Measurements from ENCODE around the gene ISCU. TPM values are rescaled to one million over a fixed set of nuclear protein-coding genes. Genes with fewer than 3 reads are reported as not detected.
"Not testable (repeated sequence)": the region's sequence is repeated elsewhere in the genome, so short reads cannot be mapped to it uniquely, and the experiment has no call there.

Gene ISCU
- total RNA-seq, 2 experiments from 2014 or later, result 103 to 105 TPM

- no peak for DNase-seq
- Mint-ChIP-seq H3K27me3 (ENCODE audit: low read depth) (no peaks in the 10 kb centered on the region), H3K36me3 (ENCODE audit: low read depth) (peaks cover 4% of the 10 kb centered on the region), H3K9me3 (peaks cover 14% of the 10 kb centered on the region), H3K27ac (no peak overlapping the region), H3K4me1 (ENCODE audit: low read depth) (peaks cover 27% of the 10 kb centered on the region), H3K4me3 (no peak overlapping the region)
- intact Hi-C loops (cut with micrococcal nuclease), result loop anchor here (1.0 kb wide), 1 partner anchor 51 kb away; no protein-coding TSS in a partner anchor
- CTCF ChIA-PET, result interaction anchor here (0.6 to 9.1 kb wide), 5 partner anchors 8 to 138 kb away, joined by 3 to 306 read pairs (median 4); no protein-coding TSS in a partner anchor
Measured at GRCh38 chr12:108612788-108613282, 50.4 kb downstream of the ISCU start.

GRCh38 chr12:108613548-108613947 lies 51.2 kb downstream of the ISCU start:
- Mint-ChIP-seq H3K4me3 (no peak overlapping the region), H3K27ac (no peak overlapping the region), H3K4me1 (ENCODE audit: low read depth) (peaks cover 34% of the 10 kb centered on the region), H3K36me3 (ENCODE audit: low read depth) (peaks cover 4% of the 10 kb centered on the region), H3K9me3 (peaks cover 14% of the 10 kb centered on the region), H3K27me3 (ENCODE audit: low read depth) (no peaks in the 10 kb centered on the region)
- DNase-seq, result no peak
- intact Hi-C loops (cut with micrococcal nuclease), result no loop called here
- CTCF ChIA-PET, result interaction anchor here (0.9 to 9.1 kb wide), 3 partner anchors 9 to 45 kb away, joined by 3 to 306 read pairs (median 4); no protein-coding TSS in a partner anchor

GRCh38 chr12:108614041-108614440 lies 51.6 kb downstream of the ISCU start:
- Mint-ChIP-seq H3K4me1 (ENCODE audit: low read depth) (peaks cover 36% of the 10 kb centered on the region), H3K4me3 (no peak overlapping the region), H3K27ac (no peak overlapping the region), H3K9me3 (peaks cover 14% of the 10 kb centered on the region), H3K27me3 (ENCODE audit: low read depth) (no peaks in the 10 kb centered on the region), H3K36me3 (ENCODE audit: low read depth) (peaks cover 4% of the 10 kb centered on the region)
- DNase-seq, result no peak
- CTCF ChIA-PET, result interaction anchor here (1.5 to 9.1 kb wide), 2 partner anchors 20 to 45 kb away, joined by 4 to 306 read pairs; no protein-coding TSS in a partner anchor
- intact Hi-C loops (cut with micrococcal nuclease), result no loop called here

- Mint-ChIP-seq H3K36me3 (ENCODE audit: low read depth) (peaks cover 4% of the 10 kb centered on the region), H3K9me3 (peaks cover 14% of the 10 kb centered on the region), H3K27ac (no peak overlapping the region), H3K4me1 (ENCODE audit: low read depth) (peaks cover 36% of the 10 kb centered on the region), H3K27me3 (ENCODE audit: low read depth) (no peaks in the 10 kb centered on the region), H3K4me3 (no peak overlapping the region)
- intact Hi-C loops (cut with micrococcal nuclease), result loop anchor here (5.0 kb wide), 4 partner anchors 188 to 927 kb away; partner anchors contain the start of gene PWP1
- no peak for DNase-seq
- CTCF ChIA-PET, result interaction anchor here (4.2 to 9.1 kb wide), 3 partner anchors 14 to 46 kb away, joined by 63 to 306 read pairs (median 77); partner anchors contain the start of gene SELPLG
Measured at GRCh38 chr12:108614639-108615038, 52.2 kb downstream of the ISCU start.

GRCh38 chr12:108615918-108616317 lies 53.5 kb downstream of the ISCU start:
- intact Hi-C loops (cut with micrococcal nuclease), result loop anchor here (5.0 kb wide), 4 partner anchors 186 to 929 kb away; partner anchors contain the start of gene PWP1
- no peak for DNase-seq
- Mint-ChIP-seq H3K4me1 (ENCODE audit: low read depth) (peaks cover 36% of the 10 kb centered on the region), H3K36me3 (ENCODE audit: low read depth) (peaks cover 4% of the 10 kb centered on the region), H3K27ac (no peak overlapping the region), H3K9me3 (peaks cover 14% of the 10 kb centered on the region), H3K4me3 (no peak overlapping the region), H3K27me3 (ENCODE audit: low read depth) (no peaks in the 10 kb centered on the region)
- CTCF ChIA-PET, result interaction anchor here (0.9 to 9.1 kb wide), 9 partner anchors 13 to 188 kb away, joined by 3 to 306 read pairs (median 10); partner anchors contain the start of genes ISCU, SART3 and SELPLG

- peak overlapping the region; percentile 88 for H3K27ac Mint-ChIP-seq
- no peak overlapping the region for H3K4me3 Mint-ChIP-seq
- peaks cover 14% of the 10 kb centered on the region for H3K9me3 Mint-ChIP-seq
- H3K4me1 Mint-ChIP-seq (ENCODE audit: low read depth), result peaks cover 40% of the 10 kb centered on the region
- H3K36me3 Mint-ChIP-seq (ENCODE audit: low read depth), result peaks cover 8% of the 10 kb centered on the region
- H3K27me3 Mint-ChIP-seq (ENCODE audit: low read depth), result no peaks in the 10 kb centered on the region
- CTCF ChIA-PET, result interaction anchor here (0.9 to 9.1 kb wide), 11 partner anchors 12 to 67 kb away, joined by 3 to 306 read pairs (median 10); partner anchors contain the start of genes ISCU, SART3 and SELPLG
- DNase-seq, result no peak
- intact Hi-C loops (cut with micrococcal nuclease), result loop anchor here (5.0 kb wide), 4 partner anchors 186 to 929 kb away; partner anchors contain the start of gene PWP1
Measured at GRCh38 chr12:108616359-108616758, 54.0 kb downstream of the ISCU start.

- CTCF ChIA-PET, result interaction anchor here (0.6 to 9.1 kb wide), 40 partner anchors 8 to 1653 kb away, joined by 3 to 306 read pairs (median 4); partner anchors contain the start of genes ISCU, SART3 and SELPLG
- H3K36me3 Mint-ChIP-seq (ENCODE audit: low read depth), result peaks cover 12% of the 10 kb centered on the region
- intact Hi-C loops (cut with micrococcal nuclease), result loop anchor here (1.0 to 5.0 kb wide), 10 partner anchors 11 to 930 kb away; partner anchors contain the start of genes ALKBH2, FICD, PWP1 and SELPLG
Measured at GRCh38 chr12:108616941-108617858, 54.8 kb downstream of the ISCU start.

GRCh38 chr12:108618079-108618952 lies 55.9 kb downstream of the ISCU start:
- CTCF ChIA-PET, result interaction anchor here (0.6 to 9.1 kb wide), 40 partner anchors 9 to 1652 kb away, joined by 3 to 306 read pairs (median 4); partner anchors contain the start of genes ISCU, SART3 and SELPLG
- Mint-ChIP-seq H3K9me3 (peaks cover 14% of the 10 kb centered on the region), H3K4me1 (ENCODE audit: low read depth) (peaks cover 36% of the 10 kb centered on the region), H3K27ac (peak overlapping the region; percentile 20), H3K4me3 (no peak overlapping the region), H3K36me3 (ENCODE audit: low read depth) (peaks cover 18% of the 10 kb centered on the region), H3K27me3 (ENCODE audit: low read depth) (no peaks in the 10 kb centered on the region)
- intact Hi-C loops (cut with micrococcal nuclease), result loop anchor here (1.0 to 5.0 kb wide), 7 partner anchors 28 to 931 kb away; partner anchors contain the start of gene PWP1
- peak; percentile 81 for DNase-seq

More at GRCh38 chr12:108616941-108617858, 54.8 kb downstream of the ISCU start:
- peak; percentile 92 for DNase-seq
- no peaks in the 10 kb centered on the region for H3K27me3 Mint-ChIP-seq (ENCODE audit: low read depth)
- H3K9me3 Mint-ChIP-seq, result peaks cover 14% of the 10 kb centered on the region
- peak overlapping the region; percentile 88 for H3K27ac Mint-ChIP-seq
- no peak overlapping the region for H3K4me3 Mint-ChIP-seq
- peaks cover 34% of the 10 kb centered on the region for H3K4me1 Mint-ChIP-seq (ENCODE audit: low read depth)

GRCh38 chr12:108618953-108619274 lies 56.5 kb downstream of the ISCU start:
- not testable (repeated sequence) for H3K4me3 Mint-ChIP-seq
- CTCF ChIA-PET, result interaction anchor here (0.6 to 9.1 kb wide), 15 partner anchors 10 to 239 kb away, joined by 3 to 306 read pairs (median 9); partner anchors contain the start of genes ISCU, SART3 and SELPLG

More at GRCh38 chr12:108618953-108619274, 56.5 kb downstream of the ISCU start:
- not testable (repeated sequence) for DNase-seq; H3K27ac Mint-ChIP-seq; H3K27me3 Mint-ChIP-seq (ENCODE audit: low read depth)
- intact Hi-C loops (cut with micrococcal nuclease), result loop anchor here (1.0 to 5.0 kb wide), 7 partner anchors 28 to 932 kb away; partner anchors contain the start of gene PWP1
- H3K4me1 Mint-ChIP-seq (ENCODE audit: low read depth), result peaks cover 38% of the 10 kb centered on the region
- H3K9me3 Mint-ChIP-seq, result peaks cover 14% of the 10 kb centered on the region
- H3K36me3 Mint-ChIP-seq (ENCODE audit: low read depth), result peaks cover 24% of the 10 kb centered on the region
